ENCODE results near the gene PLEK2. TPM values are rescaled to one million over a fixed set of nuclear protein-coding genes. Genes with fewer than 3 reads are reported as not detected.

The PLEK2 gene
- total RNA-seq, 1 donor from 2014 or later, result 0.62 TPM

- Mint-ChIP-seq H3K27ac (ENCODE audit: unreplicated experiment) (no peak overlapping the region), H3K4me1 (ENCODE audit: unreplicated experiment) (peaks cover 12% of the 10 kb centered on the region), H3K36me3 (ENCODE audit: low read depth, unreplicated experiment) (peaks cover 4% of the 10 kb centered on the region), H3K27me3 (ENCODE audit: unreplicated experiment) (peaks cover 12% of the 10 kb centered on the region), H3K4me3 (ENCODE audit: unreplicated experiment) (no peak overlapping the region), H3K9me3 (ENCODE audit: unreplicated experiment) (no peaks in the 10 kb centered on the region)
- DNase-seq (ENCODE audit: low spot score), result no peak
- TF ChIP-seq, protein P1, sequence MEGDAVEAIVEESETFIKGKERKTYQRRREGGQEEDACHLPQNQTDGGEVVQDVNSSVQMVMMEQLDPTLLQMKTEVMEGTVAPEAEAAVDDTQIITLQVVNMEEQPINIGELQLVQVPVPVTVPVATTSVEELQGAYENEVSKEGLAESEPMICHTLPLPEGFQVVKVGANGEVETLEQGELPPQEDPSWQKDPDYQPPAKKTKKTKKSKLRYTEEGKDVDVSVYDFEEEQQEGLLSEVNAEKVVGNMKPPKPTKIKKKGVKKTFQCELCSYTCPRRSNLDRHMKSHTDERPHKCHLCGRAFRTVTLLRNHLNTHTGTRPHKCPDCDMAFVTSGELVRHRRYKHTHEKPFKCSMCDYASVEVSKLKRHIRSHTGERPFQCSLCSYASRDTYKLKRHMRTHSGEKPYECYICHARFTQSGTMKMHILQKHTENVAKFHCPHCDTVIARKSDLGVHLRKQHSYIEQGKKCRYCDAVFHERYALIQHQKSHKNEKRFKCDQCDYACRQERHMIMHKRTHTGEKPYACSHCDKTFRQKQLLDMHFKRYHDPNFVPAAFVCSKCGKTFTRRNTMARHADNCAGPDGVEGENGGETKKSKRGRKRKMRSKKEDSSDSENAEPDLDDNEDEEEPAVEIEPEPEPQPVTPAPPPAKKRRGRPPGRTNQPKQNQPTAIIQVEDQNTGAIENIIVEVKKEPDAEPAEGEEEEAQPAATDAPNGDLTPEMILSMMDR (IDR thresholded peaks at IDR 0.05; ENCODE audit: unreplicated experiment), result no peak
Measured at GRCh38 chr14:67400434-67400833, 11.5 kb downstream of the PLEK2 start.

GRCh38 chr14:67397536-67397935 lies 14.4 kb downstream of the PLEK2 start:
- no peak overlapping the region for H3K27ac Mint-ChIP-seq (ENCODE audit: unreplicated experiment)
- no peak for DNase-seq (ENCODE audit: low spot score)
- no peaks in the 10 kb centered on the region for H3K9me3 Mint-ChIP-seq (ENCODE audit: unreplicated experiment)
- H3K27me3 Mint-ChIP-seq (ENCODE audit: unreplicated experiment), result peaks cover 12% of the 10 kb centered on the region
- H3K4me3 Mint-ChIP-seq (ENCODE audit: unreplicated experiment), result no peak overlapping the region
- peaks cover 19% of the 10 kb centered on the region for H3K4me1 Mint-ChIP-seq (ENCODE audit: unreplicated experiment)
- H3K36me3 Mint-ChIP-seq (ENCODE audit: low read depth, unreplicated experiment), result peaks cover 4% of the 10 kb centered on the region
- TF ChIP-seq, protein P1 (IDR thresholded peaks at IDR 0.05; ENCODE audit: unreplicated experiment), result no peak

DNA sequence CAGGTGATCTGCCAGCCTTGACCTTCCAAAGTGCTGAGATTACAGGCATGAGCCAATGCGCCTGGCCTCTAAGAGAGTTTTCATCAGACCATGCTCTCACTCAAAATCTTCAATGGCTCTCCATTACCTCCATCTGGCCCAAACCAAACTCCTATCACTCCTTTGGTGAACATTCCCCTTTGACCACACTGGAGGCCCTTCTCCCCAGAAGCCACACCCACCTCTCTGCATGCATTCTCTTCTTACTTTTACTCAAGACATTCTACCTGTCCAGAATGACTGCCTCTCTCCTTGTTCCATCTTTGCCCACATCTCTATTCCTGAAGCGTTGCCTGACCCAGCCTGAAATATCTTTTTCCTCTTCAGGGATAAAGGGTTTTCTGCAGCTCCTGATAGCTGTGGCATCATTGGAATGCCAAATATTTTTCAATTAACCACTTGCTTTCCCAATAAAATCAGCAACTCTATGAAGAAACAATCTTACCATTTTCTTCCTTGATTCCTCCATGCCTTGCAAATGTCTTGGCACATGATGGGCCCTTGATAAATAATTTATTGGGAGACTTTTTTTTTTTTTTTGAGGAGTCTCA lies 15.5 kb downstream of the PLEK2 start:
- Mint-ChIP-seq H3K27me3 (ENCODE audit: unreplicated experiment) (peaks cover 14% of the 10 kb centered on the region), H3K27ac (ENCODE audit: unreplicated experiment) (no peak overlapping the region), H3K36me3 (ENCODE audit: low read depth, unreplicated experiment) (peaks cover 4% of the 10 kb centered on the region), H3K4me3 (ENCODE audit: unreplicated experiment) (peak overlapping the region; percentile 31), H3K9me3 (ENCODE audit: unreplicated experiment) (no peaks in the 10 kb centered on the region), H3K4me1 (ENCODE audit: unreplicated experiment) (peaks cover 19% of the 10 kb centered on the region)
- TF ChIP-seq, protein P1 (IDR thresholded peaks at IDR 0.05; ENCODE audit: unreplicated experiment), result no peak
- no peak for DNase-seq (ENCODE audit: low spot score)

- TF ChIP-seq, protein P1 (IDR thresholded peaks at IDR 0.05; ENCODE audit: unreplicated experiment), result no peak
- peak overlapping the region; percentile 7 for H3K4me3 Mint-ChIP-seq (ENCODE audit: unreplicated experiment)
- DNase-seq (ENCODE audit: low spot score), result no peak
- H3K36me3 Mint-ChIP-seq (ENCODE audit: low read depth, unreplicated experiment), result peaks cover 4% of the 10 kb centered on the region
- no peaks in the 10 kb centered on the region for H3K9me3 Mint-ChIP-seq (ENCODE audit: unreplicated experiment)
- H3K4me1 Mint-ChIP-seq (ENCODE audit: unreplicated experiment), result peaks cover 19% of the 10 kb centered on the region
- peaks cover 14% of the 10 kb centered on the region for H3K27me3 Mint-ChIP-seq (ENCODE audit: unreplicated experiment)
- peak overlapping the region; percentile 15 for H3K27ac Mint-ChIP-seq (ENCODE audit: unreplicated experiment)
Measured at GRCh38 chr14:67395876-67396189, 16.1 kb downstream of the PLEK2 start.

DNA sequence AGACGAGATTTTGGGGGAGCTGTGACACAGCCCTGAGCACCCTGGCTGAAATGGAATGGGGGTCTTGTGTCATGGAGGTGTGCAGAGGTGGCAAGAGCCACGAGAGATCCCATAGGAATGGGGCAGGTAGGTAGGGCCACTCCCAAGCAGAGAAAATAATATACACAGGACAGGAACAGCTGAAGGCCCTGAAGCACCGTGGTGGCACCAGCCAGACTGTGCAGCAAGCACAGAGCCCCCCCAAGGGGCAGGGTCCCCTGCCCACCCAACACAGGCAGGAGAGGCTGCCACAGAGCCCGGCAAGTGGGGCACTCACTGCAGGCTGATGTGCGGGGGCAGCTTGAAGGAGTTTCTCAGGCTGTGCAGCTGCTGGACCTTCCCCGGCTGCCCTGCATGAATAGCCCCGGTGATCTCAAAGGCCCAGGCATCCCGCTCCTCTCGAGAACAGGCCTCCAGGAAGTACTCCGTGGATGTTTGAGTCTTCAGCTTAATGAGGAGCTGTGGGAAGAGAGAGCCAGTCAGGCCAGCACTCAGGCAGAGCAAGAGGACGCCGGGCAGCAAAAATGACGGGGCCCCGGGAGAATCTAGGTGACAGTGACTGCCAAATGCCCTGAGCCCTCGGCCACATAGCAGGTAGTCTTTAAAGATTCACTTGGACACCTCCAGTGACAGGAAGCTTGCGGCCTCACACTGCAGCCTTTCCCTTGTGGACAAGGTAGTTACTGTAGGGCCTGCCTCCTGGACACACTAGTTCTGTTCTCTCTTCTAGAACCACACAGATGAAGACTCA lies 16.7 kb downstream of the PLEK2 start:
- Mint-ChIP-seq H3K36me3 (ENCODE audit: low read depth, unreplicated experiment) (peaks cover 4% of the 10 kb centered on the region), H3K4me3 (ENCODE audit: unreplicated experiment) (peak overlapping the region; percentile 7), H3K27me3 (ENCODE audit: unreplicated experiment) (peaks cover 11% of the 10 kb centered on the region), H3K9me3 (ENCODE audit: unreplicated experiment) (no peaks in the 10 kb centered on the region), H3K27ac (ENCODE audit: unreplicated experiment) (peak overlapping the region; percentile 15), H3K4me1 (ENCODE audit: unreplicated experiment) (peaks cover 23% of the 10 kb centered on the region)
- TF ChIP-seq, protein P1 (IDR thresholded peaks at IDR 0.05; ENCODE audit: unreplicated experiment), result no peak
- no peak for DNase-seq (ENCODE audit: low spot score)
